ENCODE measurements around the gene CLEC4G.

CLEC4G gene

GRCh38 chr19:7720351-7720750, 11.6 kb downstream of the CLEC4G start:
- DNase-seq: no peak

GRCh38 chr19:7718668-7719067, 13.2 kb downstream of the CLEC4G start:
- no peak for DNase-seq

- DNase-seq: no peak
Measured at GRCh38 chr19:7716762-7717161, 15.1 kb downstream of the CLEC4G start.

- DNase-seq: no peak
Measured at GRCh38 chr19:7715671-7716070, 16.2 kb downstream of the CLEC4G start.

DNA sequence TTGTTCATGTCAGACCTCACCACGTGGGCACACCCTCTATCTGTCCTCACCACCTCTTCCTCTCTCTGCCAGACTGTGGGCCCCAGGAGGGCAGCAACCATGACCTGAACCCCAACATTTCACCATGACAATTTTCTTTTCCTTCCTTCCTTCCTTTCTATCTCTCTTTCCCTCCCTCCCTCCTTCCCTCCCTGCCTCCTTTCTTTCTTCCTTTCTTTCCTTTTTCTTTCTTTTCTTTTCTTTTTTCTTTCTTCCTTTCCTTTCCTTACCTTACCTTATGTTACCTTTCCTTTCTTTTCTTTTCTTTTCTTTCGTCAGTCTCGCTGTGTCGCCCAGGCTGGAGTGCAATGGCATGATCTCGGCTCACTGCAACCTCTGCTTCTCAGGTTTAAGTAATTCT, 21.3 kb downstream of the CLEC4G start:
- DNase-seq: no peak

GRCh38 chr19:7709932-7710460, 21.9 kb downstream of the CLEC4G start:
- no peak for DNase-seq

DNA sequence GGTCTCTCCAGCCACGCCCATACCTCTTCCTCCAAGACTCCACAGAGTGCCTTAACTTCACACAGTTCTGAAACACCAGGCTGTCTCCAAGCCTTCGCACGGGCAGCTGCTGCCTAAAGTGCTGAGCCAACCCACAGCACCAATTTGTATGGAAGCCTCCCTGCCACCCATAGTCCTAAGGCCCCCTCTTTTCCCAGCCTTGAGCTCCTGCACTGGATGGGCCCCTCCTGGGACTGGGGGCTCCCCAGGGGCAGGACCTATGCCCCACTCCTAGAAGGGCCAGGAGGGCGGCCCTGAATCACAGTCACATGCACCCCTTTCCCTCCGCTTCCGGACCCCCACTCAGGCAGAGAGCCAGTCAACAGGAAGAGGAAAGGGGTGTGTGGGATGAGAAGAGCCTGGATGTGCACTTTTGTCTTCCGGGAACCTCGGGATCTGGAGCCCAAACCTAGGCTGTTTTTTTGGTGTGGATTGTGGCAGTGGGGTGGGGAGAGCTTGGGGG, 24.9 kb downstream of the CLEC4G start:
- DNase-seq: no peak

GRCh38 chr19:7706188-7706954, 25.5 kb downstream of the CLEC4G start:
- no peak for DNase-seq

GRCh38 chr19:7705387-7706187, 26.3 kb downstream of the CLEC4G start:
- peak; percentile 69 for DNase-seq

DNA sequence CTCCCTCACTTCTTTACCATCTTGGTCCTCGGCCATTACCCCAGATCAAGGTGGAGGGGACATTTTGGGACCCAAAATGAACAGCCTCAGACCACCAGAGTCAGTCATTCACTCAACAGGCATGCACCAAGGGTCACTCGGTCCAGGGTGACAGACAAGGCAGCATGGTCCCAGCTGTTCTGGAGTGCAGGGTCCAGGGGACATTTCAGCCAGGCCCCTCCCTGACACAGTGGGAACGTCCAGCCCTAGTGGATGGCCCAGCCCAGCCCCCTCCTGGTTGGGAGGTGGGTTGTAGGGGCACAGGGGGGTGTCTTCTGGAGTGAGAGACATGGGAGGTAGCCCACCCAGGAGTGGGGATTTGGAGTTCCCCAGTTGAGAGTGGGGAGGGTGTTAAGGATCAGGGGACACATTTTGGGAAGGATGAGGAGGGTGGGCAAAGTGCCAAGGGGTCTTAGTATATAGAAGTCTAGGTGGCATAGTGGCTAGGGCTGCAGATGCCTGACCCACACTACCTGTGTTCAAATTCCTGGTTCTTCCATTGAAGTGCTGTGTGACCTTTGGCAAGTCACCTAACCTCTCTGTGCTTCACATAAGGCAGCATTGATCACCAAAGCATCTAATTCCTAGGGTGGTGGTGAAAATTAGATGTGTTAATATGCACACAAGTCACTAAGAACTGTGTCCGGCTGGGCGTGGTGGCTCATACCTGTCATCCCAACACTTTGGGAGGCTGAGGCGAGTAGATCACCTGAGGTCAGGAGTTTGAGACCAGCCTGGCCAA, 27.4 kb downstream of the CLEC4G start:
- DNase-seq: no peak

- DNase-seq: no peak
Measured at GRCh38 chr19:7703332-7703731, 28.6 kb downstream of the CLEC4G start.

- DNase-seq: no peak
Measured at GRCh38 chr19:7701654-7702457, 30.1 kb downstream of the CLEC4G start, which contains the start of gene FCER2. FCER2 (minus strand) TSS chr19:7702131; CDS start chr19:7699760, 2,371 bp downstream.

DNA sequence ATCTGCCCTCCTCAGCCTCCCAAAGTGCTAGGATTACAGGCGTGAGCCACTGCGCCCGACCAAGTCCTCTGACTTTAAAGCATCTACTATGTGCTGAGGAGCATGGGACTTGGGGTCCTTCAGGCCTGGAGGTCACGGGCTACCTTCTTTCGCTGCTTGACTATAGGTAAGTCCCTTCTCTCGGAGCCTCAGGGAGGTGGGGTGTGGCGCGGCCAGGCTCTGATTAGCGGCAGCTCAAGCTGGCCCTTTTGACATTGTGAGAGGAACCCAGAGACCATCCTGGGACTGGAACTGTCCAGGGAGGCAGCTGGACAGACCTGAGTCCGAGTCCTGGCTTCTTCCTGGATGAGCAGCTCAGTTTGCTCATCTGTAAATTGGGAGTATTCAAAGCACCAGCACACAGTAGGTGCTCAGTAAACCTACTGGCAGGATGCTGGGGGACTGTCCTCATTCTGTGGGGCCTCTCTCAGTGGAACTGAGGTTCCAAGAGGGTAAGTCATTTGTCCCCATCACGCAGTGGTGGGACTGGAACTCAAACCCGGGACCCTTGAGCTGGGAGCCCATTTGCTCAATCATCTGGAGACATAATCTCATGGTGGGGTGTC, 30.8 kb downstream of the CLEC4G start:
- DNase-seq: no peak

GRCh38 chr19:7699417-7700401, 32.2 kb downstream of the CLEC4G start:
- DNase-seq: peak; percentile 20

DNA sequence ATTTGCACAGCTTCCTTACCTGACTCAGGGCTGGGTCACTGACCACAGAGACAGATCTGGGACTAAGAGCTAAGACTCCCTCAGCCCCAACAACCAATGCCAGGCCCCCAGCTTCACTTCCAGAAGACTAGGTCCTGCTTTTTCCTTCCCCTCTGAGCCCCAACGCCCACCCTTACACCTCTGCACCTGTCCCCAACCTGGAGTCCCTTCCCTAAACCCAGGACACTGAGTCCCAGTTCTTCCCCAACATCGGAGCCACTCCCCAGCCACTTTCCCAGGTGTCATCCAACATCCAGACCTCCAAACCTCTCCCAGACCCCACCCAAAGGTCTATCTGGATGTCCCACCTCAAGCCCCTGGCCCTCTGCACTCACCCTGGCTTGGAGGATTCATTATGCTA, 32.9 kb downstream of the CLEC4G start:
- DNase-seq: no peak

- DNase-seq: no peak
Measured at GRCh38 chr19:7698583-7698982, 33.3 kb downstream of the CLEC4G start.

GRCh38 chr19:7697721-7698287, 34.1 kb downstream of the CLEC4G start:
- DNase-seq: no peak

DNA sequence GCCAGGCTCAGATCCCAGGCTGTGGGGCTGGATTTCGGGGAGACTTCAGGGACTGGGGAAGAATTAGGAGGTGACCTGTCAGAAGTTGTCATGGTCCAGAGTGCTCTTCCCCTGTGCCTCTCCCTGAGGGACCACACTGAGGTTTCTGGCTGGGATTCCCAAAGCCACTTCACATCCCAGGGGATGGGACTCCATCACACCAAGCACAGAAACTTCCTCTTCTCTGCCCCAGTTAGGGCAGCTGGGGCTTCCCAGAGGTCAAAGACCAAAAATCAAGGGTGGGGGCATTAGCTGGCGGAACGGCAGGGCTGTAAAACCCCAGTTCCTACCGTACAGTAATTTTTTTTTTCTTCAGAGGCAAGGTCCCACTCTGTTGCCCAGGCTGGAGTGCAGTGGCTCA, 37.4 kb downstream of the CLEC4G start:
- no peak for DNase-seq

DNA sequence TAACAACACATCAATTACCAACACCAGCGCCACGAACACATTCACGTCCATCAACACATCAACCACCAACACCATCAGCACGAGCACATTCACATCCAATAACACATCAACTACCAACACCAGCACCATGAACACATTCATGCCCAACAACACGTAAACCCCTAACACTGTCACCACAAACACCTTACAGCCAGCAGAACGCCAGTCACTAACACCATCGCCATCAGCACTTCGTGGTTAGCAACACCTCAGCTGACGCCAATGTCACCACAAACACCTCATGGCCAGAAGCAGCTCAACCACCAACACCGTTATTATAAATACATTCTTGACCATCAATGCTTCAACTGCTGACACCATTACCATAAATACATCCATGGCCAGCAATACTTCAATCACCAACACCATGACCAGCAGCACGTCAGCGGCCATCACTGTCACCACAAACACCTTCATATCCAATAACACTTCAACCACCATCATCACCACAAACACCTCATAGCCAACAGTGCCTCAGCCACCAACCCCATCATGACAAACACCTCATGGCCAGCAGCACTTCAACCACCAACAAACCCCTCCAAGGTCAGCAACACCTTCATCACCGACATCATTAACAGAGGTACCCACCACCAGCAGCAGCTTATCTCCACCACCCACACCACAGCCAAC, 39.4 kb downstream of the CLEC4G start:
- DNase-seq: no peak
